Neural cell (in vitro differentiated cells): ENCODE results near the gene PCYT1A. TPM values are rescaled to one million over a fixed set of nuclear protein-coding genes. Genes with fewer than 3 reads are reported as not detected.
A peak's percentile ranks its signal among the peaks of the same experiment; 100 is the strongest.

Experiments
- H2AFZ ChIP-seq: fragments of 200-600, 300-800 bp; sonication (generic), shearing (Covaris generic); 2 replicates; pipeline ENCODE4 v1.6.0; 2014; ENCODE audit warnings: low read depth, mild to moderate bottlenecking, antibody characterized with exemption, low read length, moderate library complexity
- H3F3A ChIP-seq: fragments of 200-600 bp; shearing (Covaris generic); 2 replicates; pipeline ENCODE4 v1.6.1; 2016; ENCODE audit warnings: mild to moderate bottlenecking, moderate library complexity, mixed read lengths, antibody characterized with exemption, low read length; ENCODE audit not compliant: insufficient read depth, poor library complexity, severe bottlenecking
- H3K27ac ChIP-seq: fragments of 200-600, 300-800 bp; sonication (generic), shearing (Covaris generic); 2 replicates; pipeline ENCODE4 v1.5.1; 2014; ENCODE audit warnings: mild to moderate bottlenecking, low read length, moderate library complexity
- H3K27me3 ChIP-seq: fragments of 300-800, 200-600 bp; sonication (generic), shearing (Covaris generic); 2 replicates; pipeline ENCODE4 v1.6.0; 2014; ENCODE audit warnings: mild to moderate bottlenecking, low read depth, low read length, moderate library complexity; ENCODE audit not compliant: insufficient read depth
- H3K36me3 ChIP-seq: fragments of 300-800, 200-600 bp; sonication (generic), shearing (Covaris generic); 2 replicates; pipeline ENCODE4 v1.5.1; 2014; ENCODE audit warnings: mild to moderate bottlenecking, antibody characterized with exemption, low read length, moderate library complexity; ENCODE audit not compliant: insufficient read depth
- H3K4me2 ChIP-seq: fragments of 300-800, 200-600 bp; sonication (generic), shearing (Covaris generic); 2 replicates; pipeline ENCODE4 v1.6.0; 2014; ENCODE audit warnings: mild to moderate bottlenecking, low read length
- H3K4me3 ChIP-seq: fragments of 300-800, 200-600 bp; sonication (generic), shearing (Covaris generic); 2 replicates; pipeline ENCODE4 v1.5.1; 2014; ENCODE audit warnings: mild to moderate bottlenecking, low read length, moderate library complexity
- H3K79me2 ChIP-seq: fragments of 200-600 bp; shearing (Covaris generic); replicated peaks from 2 replicates; pipeline ENCODE4 v1.6.0; 2014; ENCODE audit warnings: mild to moderate bottlenecking, low read length, moderate library complexity; ENCODE audit not compliant: insufficient read depth
- H3K9ac ChIP-seq: fragments of 300-800, 200-600 bp; sonication (generic), shearing (Covaris generic); 2 replicates; pipeline ENCODE4 v1.6.1; 2016; ENCODE audit warnings: mild to moderate bottlenecking, low read length, mixed read lengths
- H3K9me2 ChIP-seq: fragments of 200-600 bp; shearing (Covaris generic); 2 replicates; pipeline ENCODE4 v1.6.1; 2016; ENCODE audit warnings: mild to moderate bottlenecking, low read length, mixed read lengths; ENCODE audit not compliant: insufficient read depth
- H3K9me3 ChIP-seq: fragments of 200-600, 300-800 bp; sonication (generic), shearing (Covaris generic); 2 replicates; pipeline ENCODE4 v1.6.1; 2016; ENCODE audit warnings: mild to moderate bottlenecking, mixed run types, low read length, moderate library complexity, mixed read lengths
- H4K20me1 ChIP-seq: fragments of 200-600 bp; shearing (Covaris generic); 2 replicates; pipeline ENCODE4 v1.6.1; 2016; ENCODE audit warnings: mild to moderate bottlenecking, mixed run types; ENCODE audit not compliant: insufficient read depth
- CTCF ChIP-seq: fragments of 450-650 bp; IDR thresholded peaks from 2 replicates; pipeline ENCODE4 v1.5.1; 2014; ENCODE audit warnings: antibody characterized with exemption, mild to moderate bottlenecking, moderate library complexity; ENCODE audit not compliant: poor library complexity, severe bottlenecking
- EP300 ChIP-seq: fragments of 450-650 bp; conservative IDR thresholded peaks from 2 replicates; pipeline ENCODE4 v1.6.1; 2014; ENCODE audit warnings: antibody characterized with exemption, mild to moderate bottlenecking, moderate library complexity; ENCODE audit not compliant: poor library complexity, severe bottlenecking
- EZH2 ChIP-seq: fragments of 200-600, 300-800 bp; shearing (Covaris generic), sonication (generic); IDR thresholded peaks from 2 replicates; pipeline ENCODE4 v1.6.1; 2014; ENCODE audit warnings: antibody characterized with exemption, low read length, borderline replicate concordance, mild to moderate bottlenecking; ENCODE audit not compliant: insufficient read depth, poor library complexity, severe bottlenecking
- MXI1 ChIP-seq: fragments of 450-650 bp; conservative IDR thresholded peaks from 2 replicates; pipeline ENCODE4 v1.6.1; 2014; ENCODE audit warnings: antibody characterized with exemption, mild to moderate bottlenecking; ENCODE audit not compliant: poor library complexity, severe bottlenecking
- POLR2AphosphoS5 ChIP-seq: IDR thresholded peaks from 2 replicates; pipeline ENCODE4 v1.6.1; 2012
- RAD21 ChIP-seq: fragments of 450-650 bp; conservative IDR thresholded peaks from 2 replicates; pipeline ENCODE4 v1.6.1; 2014; ENCODE audit warnings: antibody characterized with exemption, mild to moderate bottlenecking, moderate library complexity
- SMC3 ChIP-seq: fragments of 450-650 bp; conservative IDR thresholded peaks from 2 replicates; pipeline ENCODE4 v1.6.1; 2014; ENCODE audit warnings: antibody characterized with exemption, mild to moderate bottlenecking, moderate library complexity; ENCODE audit not compliant: poor library complexity
- TAF1 ChIP-seq: IDR thresholded peaks from 2 replicates; pipeline ENCODE4 v1.6.1; 2012; ENCODE audit warnings: low read depth
- polyA plus RNA-seq: library from polyadenylated mRNA; depleted of rRNA; stranded (reverse); fragments of >200 nt; gene quantifications from 2 replicates; pipeline ENCODE4 v1.2.3, GENCODE V29; 2014
- TF ChIP-seq, protein P1 (sequence below): IDR thresholded peaks from 2 replicates; pipeline ENCODE4 v1.6.1; 2012; ENCODE audit warnings: borderline replicate concordance

The PCYT1A gene
- polyA plus RNA-seq, 1 donor from 2014 or later = 21.7 TPM

GRCh38 chr3:196181127-196181546 is 106.4 kb downstream of the PCYT1A start:
- Histone ChIP-seq H4K20me1 (no peaks in the 10 kb centered on the region), H3K27me3 (no peaks in the 10 kb centered on the region), H3K9me3 (no peaks in the 10 kb centered on the region), H2AFZ (no peak overlapping the region), H3K4me2 (no peak overlapping the region), H3K9me2 (no peaks in the 10 kb centered on the region), H3K4me3 (no peak overlapping the region), H3K27ac (no peak overlapping the region), H3F3A (no peaks in the 10 kb centered on the region), H3K36me3 (no peaks in the 10 kb centered on the region), H3K9ac (no peak overlapping the region), H3K79me2 (no peaks in the 10 kb centered on the region)
- no peak for TF ChIP-seq RAD21
- no peak for TF ChIP-seq TAF1
- no peak for TF ChIP-seq CTCF
- no peak for TF ChIP-seq EP300
- TF ChIP-seq SMC3 = no peak
- no peak for TF ChIP-seq MXI1
- no peak for TF ChIP-seq EZH2
- TF ChIP-seq, protein P1, sequence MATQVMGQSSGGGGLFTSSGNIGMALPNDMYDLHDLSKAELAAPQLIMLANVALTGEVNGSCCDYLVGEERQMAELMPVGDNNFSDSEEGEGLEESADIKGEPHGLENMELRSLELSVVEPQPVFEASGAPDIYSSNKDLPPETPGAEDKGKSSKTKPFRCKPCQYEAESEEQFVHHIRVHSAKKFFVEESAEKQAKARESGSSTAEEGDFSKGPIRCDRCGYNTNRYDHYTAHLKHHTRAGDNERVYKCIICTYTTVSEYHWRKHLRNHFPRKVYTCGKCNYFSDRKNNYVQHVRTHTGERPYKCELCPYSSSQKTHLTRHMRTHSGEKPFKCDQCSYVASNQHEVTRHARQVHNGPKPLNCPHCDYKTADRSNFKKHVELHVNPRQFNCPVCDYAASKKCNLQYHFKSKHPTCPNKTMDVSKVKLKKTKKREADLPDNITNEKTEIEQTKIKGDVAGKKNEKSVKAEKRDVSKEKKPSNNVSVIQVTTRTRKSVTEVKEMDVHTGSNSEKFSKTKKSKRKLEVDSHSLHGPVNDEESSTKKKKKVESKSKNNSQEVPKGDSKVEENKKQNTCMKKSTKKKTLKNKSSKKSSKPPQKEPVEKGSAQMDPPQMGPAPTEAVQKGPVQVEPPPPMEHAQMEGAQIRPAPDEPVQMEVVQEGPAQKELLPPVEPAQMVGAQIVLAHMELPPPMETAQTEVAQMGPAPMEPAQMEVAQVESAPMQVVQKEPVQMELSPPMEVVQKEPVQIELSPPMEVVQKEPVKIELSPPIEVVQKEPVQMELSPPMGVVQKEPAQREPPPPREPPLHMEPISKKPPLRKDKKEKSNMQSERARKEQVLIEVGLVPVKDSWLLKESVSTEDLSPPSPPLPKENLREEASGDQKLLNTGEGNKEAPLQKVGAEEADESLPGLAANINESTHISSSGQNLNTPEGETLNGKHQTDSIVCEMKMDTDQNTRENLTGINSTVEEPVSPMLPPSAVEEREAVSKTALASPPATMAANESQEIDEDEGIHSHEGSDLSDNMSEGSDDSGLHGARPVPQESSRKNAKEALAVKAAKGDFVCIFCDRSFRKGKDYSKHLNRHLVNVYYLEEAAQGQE = no peak
- TF ChIP-seq POLR2AphosphoS5 = no peak

DNA sequence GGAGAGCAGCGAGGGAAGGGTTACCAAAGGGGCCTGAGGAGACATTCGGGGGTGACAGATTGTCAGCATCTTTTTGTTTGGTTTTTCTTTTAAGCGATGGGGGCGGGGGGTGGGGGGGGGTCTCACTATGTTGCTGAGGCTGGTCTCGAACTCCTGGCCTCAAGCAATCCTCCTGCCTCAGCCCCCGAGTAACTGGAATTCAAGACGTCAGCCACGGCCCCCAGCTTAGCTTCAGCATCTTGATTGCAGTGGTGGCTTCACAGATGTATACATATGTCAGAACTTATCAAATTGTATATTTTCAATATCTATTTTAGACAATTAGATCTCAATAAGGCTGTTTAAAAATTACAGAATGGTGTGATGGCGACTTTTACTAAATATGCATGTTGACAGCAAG is 107.2 kb downstream of the PCYT1A start:
- H3K4me3 ChIP-seq = no peak overlapping the region
- no peak overlapping the region for H3K9ac ChIP-seq

More for the DNA sequence above, 107.2 kb downstream of the PCYT1A start:
- Histone ChIP-seq H3K4me2 (no peak overlapping the region), H3K36me3 (no peaks in the 10 kb centered on the region), H4K20me1 (no peaks in the 10 kb centered on the region), H3K9me3 (no peaks in the 10 kb centered on the region), H2AFZ (no peak overlapping the region), H3F3A (no peaks in the 10 kb centered on the region), H3K27ac (peak overlapping the region; percentile 76), H3K79me2 (no peaks in the 10 kb centered on the region), H3K9me2 (no peaks in the 10 kb centered on the region), H3K27me3 (no peaks in the 10 kb centered on the region)
- TF ChIP-seq SMC3 = no peak
- no peak for TF ChIP-seq RAD21
- TF ChIP-seq TAF1 = no peak
- TF ChIP-seq, protein P1 = no peak
- no peak for TF ChIP-seq EP300
- TF ChIP-seq POLR2AphosphoS5 = no peak
- TF ChIP-seq MXI1 = no peak
- no peak for TF ChIP-seq EZH2
- TF ChIP-seq CTCF = no peak
